DMS 273 treated with DMSO at 0.1 percent for 48 hours (cell line): ENCODE data around the gene MAD1L1.

ENCODE experiments used
- DNase-seq: peaks from one replicate; lab custom pipeline; 2025; lab: John Stamatoyannopoulos, UW

The MAD1L1 gene

GRCh38 chr7:1815551-1816281 lies 417.0 kb downstream of the MAD1L1 start:
- DNase-seq = peak; percentile 86

DNA sequence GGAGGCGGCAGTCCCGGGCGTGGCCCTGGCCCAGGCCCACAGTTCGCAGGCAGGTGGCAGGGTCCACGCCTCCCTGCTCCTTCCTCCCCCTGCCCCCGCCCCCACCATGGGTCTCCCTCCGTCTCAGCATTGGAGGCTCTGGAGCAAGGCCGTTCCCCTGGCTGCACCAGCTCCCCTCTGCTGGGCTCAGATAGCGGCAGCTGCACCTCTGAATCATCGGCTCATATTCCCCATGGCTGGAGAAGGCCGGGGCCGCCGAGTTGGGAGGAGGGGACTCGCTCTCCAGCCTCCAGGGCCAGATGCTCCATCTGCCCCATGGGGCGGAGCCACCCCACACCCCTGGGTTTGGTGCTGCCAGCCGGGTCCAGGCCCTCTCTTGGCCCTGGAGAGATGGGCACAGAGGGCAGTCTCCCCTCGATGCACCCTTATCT lies 417.7 kb downstream of the MAD1L1 start:
- peak; percentile 97 for DNase-seq

DNA sequence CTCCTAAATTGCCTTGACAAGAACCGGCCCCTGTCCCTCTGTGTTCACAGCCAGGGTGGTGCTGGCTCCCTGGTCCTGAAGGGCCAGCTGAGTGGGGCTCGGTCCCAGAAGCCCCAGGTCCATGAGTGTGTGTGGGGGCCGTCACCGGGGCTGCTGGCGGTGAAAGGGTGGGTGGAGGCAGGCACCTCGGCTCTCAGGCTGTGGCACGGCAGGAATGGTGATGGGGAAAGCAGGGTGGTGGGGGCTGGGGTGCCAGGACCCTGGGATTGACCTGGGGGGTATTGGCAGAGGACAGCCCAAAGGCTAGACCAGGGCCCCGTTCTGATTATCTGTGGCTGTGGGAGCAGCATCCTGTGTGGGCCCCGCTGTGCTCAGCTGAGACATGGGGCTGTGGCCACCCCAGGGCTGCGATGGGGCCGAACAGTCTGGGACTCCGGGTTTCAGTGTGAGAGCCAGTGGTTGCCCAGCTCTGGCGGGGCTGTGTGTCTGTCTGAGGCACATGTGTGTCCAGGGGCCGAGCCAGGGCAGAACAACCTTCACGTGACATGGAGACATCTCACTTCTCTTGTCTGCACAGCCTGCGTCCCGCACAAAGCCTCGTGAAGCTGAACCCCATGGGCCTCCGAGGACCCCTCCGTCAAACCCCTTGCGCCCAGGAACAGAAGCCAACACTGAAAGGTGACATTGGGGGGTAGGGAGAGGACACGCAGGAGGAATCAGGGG lies 418.5 kb downstream of the MAD1L1 start:
- no peak for DNase-seq

GRCh38 chr7:1813394-1814088 lies 419.2 kb downstream of the MAD1L1 start:
- DNase-seq = no peak

DNA sequence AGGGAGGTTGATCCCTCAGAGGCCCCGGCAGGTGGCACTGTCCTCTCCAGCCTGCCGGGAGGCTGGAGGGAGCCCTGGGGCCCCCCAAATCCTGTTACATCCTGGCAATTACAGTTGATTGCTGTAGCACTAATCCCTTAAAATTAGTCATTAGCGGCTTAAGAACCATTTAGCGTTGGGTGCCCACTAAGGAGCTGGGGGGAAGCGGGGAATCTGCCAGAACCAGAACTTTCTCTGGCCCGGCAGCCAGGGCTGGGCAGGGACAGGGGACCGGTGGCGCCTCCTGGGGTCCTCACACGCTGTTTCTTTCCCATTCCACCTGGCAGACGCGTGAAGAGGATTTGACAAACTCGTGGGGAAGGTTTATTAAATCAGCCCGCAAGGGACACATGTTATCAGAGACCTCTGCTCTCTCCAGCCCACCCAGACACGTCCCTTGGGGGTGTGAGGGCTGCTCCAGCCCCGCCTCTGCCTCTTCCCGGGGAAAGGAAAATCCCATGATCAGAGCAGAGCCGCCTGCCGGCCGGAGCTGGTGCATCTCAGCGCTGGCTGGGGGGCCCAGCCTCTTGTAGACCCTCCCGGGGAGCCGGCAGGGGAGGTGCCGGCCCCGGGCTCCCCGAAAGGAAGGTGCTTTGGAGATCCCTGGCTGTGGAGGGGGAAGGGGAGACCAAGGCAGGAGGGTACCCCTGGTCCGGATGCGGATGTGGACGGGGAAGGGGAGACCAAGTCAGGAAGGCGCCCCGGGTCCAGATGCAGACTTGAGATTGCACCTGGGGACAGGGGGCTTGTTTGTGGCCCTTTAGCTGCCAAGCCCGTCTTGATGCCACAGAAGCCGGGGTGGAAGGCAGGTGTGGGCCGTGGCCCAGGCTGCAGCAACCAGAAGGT lies 420.0 kb downstream of the MAD1L1 start:
- DNase-seq = peak; percentile 60

DNA sequence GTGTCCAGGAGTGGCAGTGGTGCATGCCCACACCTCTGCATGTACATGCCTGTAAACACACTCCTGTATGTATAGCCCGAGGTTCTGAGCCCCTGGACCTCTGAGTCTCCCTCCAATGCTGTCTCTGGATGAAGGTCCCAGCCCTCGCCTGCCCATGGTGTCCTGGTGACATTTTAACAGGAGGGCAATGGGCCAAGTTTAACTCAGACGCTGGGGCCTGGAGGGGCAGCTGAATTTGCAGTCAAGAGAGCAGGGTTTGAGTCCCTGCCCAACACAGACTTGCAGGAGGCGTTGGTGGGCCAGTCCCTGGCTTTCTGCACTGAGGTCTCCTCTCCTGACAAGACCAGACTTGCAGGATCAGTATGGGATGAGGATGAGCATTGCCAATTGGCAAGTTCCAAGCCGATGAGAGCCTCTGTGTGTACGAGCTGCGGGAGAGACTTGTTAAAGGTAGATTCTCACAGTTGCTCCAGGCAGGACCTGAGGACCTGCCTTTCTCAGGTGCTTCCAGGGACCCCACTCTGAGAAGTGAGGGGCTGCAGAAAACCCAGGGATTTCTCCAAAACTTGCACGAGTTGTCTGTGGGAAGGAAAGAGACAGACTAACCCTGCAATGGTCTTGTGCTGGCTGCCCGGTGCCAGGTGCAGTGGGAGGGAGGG lies 420.8 kb downstream of the MAD1L1 start:
- DNase-seq = peak; percentile 70

GRCh38 chr7:1810961-1811849 lies 421.5 kb downstream of the MAD1L1 start:
- peak; percentile 89 for DNase-seq

DNA sequence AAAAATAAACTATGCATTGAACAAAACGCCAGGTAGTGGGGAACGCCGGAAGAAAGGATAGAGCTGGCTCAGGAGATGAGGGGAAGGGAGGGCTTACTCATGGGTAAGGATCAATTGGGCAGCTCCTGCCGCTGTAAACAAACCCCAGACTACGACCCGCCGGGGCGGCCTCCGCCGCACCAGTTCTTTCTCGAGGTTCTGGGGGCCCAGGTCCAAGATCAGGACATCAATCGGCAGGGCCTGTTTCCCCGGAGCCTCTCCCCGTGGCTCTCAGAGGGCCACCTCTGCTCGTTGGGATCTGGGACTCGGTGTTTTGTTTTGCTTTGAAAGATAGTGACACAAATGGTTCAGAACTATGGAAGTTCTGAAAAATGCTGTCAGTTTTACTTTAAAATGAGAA lies 422.2 kb downstream of the MAD1L1 start:
- no peak for DNase-seq

GRCh38 chr7:1809601-1810258 lies 423.0 kb downstream of the MAD1L1 start:
- no peak for DNase-seq

DNA sequence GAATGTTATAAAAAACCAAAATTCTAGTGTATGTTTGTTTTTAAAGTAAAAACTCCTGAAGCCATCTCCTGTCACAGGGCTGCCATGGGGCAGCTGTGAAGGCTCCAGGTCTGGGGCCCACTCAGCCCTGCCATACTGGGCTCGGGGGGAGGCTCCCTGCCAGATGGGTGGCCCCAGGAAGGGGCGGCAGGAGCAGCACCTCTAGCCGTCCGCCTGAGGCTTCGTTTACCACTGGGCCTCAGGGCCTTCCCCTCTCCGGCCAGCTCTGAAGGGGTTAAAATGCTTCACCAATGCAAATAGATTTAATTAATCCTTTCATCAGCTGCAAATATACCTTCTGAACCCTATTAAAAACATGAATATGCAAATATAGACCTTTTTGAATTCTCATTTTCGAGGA lies 423.7 kb downstream of the MAD1L1 start:
- DNase-seq = no peak

DNA sequence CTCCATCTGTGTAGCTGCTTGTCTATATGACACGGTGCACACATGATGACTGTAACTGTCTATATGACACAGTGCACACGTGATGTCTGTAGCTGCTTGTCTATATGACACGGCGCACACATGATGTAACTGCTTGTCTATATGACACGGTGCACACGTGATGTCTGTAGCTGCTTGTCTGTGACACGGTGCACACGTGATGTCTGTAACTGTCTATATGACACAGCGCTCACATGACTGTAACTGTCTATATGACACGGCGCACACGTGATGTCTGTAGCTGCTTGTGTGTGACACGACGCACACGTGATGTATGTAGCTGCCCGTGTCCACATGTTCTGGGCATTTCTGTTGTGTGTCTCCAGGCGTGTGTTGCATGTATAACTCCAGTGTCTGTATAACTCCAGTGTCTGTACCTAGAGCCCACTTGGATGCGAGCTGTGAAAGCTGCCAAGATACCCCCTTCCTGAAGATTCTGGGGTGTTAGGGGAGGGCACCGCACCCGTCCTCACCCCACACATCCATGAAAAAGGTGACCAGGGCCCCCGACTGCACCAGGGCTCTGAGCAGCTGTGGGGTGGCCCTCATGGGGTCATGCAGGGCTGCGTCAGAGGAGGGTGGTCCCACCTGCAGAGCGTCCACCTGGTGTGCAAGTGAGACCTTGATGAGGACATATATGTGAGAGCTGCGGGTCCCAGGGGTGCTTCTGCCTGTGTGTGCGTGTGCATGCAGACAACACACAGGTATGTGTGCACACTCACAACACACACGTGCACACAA lies 424.7 kb downstream of the MAD1L1 start:
- DNase-seq = no peak

- DNase-seq = no peak
Measured at GRCh38 chr7:1806354-1806753, 426.4 kb downstream of the MAD1L1 start.

GRCh38 chr7:1804310-1804709 lies 428.4 kb downstream of the MAD1L1 start:
- DNase-seq = no peak

DNA sequence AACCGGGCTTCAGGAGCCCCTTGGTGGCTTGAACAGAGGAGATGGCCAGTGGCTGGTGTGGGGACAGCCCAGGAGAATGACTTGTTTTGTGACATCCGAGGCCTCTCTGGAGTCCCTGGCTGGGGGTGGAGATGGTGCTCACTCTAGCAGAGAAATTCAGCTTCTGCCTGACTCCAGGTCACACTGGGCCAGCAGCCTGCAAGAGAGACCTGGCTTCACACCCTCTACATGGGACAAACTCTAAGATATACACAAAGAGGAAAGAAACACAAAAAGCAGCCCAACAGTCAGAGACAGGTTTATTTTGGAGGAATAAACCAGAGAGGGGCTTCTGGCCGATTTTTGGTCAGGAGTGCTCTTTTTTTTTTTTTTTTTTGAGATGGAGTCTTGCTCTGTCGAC lies 429.8 kb downstream of the MAD1L1 start:
- DNase-seq = no peak

DNA sequence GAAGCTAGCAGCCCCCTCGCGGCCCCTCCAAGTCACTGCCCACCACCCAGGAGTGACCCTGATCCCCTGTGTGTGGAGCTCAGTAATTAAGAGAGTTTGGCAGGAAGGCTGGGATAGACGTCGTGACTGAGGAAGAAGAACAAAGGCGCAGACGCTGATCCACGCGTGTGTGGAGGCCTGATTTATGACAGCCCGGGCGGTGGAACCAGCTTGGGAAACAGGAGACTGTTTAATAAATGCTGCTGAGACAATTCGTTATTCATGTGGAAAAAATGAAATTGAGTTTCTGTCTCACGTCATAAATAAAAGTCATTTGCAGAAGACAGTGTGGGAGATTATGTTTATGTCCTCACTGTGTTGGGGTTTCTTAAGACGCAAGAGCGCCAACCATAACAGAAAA lies 431.8 kb downstream of the MAD1L1 start:
- DNase-seq = no peak

GRCh38 chr7:1798191-1798590 lies 434.6 kb downstream of the MAD1L1 start:
- no peak for DNase-seq

GRCh38 chr7:1794888-1795542 lies 437.7 kb downstream of the MAD1L1 start:
- DNase-seq = no peak

DNA sequence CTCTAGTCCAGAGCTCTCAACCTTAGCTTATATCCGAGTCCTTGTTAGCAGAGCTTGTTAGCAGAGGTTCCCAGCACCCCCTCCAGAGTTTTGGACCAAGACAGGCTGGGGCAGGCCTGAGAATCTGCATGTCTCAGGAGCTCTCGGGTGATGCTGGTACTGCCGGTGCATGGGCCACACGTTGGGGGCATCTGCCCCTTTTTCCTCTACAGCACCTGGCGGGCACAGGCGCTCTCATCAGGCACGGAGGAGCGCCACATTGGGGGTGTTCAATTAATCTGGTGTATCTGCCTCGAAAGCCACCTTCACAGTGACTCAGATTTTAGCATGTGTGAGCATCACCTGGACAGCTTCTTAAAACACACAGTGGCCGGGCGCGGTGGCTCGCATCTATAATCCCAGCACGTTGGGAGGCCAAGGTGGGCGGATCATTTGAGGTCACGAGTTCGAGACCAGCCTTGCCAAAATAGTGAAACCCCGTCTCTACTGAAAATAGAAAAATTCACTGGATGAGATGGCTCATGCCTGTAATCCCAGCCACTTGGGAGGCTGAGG lies 445.0 kb downstream of the MAD1L1 start:
- DNase-seq = no peak
